ENCODE results near the gene PPP2R3C. TPM values are rescaled to one million over a fixed set of nuclear protein-coding genes. Genes with fewer than 3 reads are reported as not detected.
"Not testable (repeated sequence)": the region's sequence is repeated elsewhere in the genome, so short reads cannot be mapped to it uniquely, and the experiment has no call there.

The PPP2R3C gene
- total RNA-seq, result 10 to 100 TPM; 50.4 to 64.9 TPM

DNA sequence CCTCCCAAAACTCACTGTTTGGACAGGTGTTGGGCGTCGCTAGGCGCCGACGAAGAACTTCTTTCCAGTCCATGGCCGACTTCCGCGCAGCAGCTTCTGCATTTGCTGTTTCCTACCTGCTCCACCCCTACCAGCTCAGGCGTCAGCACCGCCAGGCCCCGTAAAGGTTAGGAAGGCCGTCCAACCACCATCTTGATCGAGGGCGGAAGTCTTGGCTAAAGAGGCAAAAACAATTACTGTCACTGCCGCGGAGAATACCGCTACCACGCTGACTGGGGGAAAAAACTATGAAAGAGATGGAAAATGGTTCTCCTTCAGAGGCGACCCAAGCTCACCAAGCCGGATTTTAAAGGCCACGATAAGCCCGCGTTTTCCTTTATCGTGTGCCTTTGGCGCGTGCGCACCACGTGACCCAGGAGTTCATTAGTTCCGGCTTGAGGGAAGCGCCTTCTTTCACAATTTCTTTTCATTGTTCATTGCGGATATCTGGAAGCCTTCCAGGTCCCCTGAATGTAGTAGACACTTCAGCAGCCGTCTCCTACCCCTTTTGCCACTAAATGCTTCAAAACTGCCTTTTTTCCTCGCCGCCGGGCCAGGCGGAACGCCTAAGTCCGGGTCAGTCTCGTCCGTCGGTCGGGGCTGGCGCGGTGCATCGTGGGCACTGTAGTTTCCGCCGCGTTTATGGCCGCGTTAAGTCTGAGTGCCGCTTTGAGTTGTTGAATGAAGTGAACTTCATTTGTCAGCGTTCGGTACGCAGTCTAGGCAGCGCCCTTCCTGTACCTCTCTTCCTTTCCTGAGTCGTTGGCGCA lies at the start of gene PPP2R3C, which contains the start of gene PRORP:
PPP2R3C (minus strand) TSS at position 104 of the 809 bp plus-strand sequence; CDS start at position 73, 31 bp downstream.
PRORP (plus strand) TSS at position 666 of the 809 bp plus-strand sequence. CDS start 694 bp downstream, outside the sequence.
- peak within 1 kb of the TSS; percentile 100 for H3K27ac Mint-ChIP-seq
- H3K4me3 Mint-ChIP-seq, result peak within 1 kb of the TSS; percentile 99
- peaks cover 96% of the 10 kb centered on the region for H3K36me3 Mint-ChIP-seq (ENCODE audit: low read depth)
- no peaks in the 10 kb centered on the region for H3K9me3 Mint-ChIP-seq
- no peaks in the 10 kb centered on the region for H3K27me3 Mint-ChIP-seq
- H3K4me1 Mint-ChIP-seq, result peaks cover 39% of the 10 kb centered on the region
- peak; percentile 89 for ATAC-seq (replicated peaks)

- no peaks in the 10 kb centered on the region for H3K27me3 Mint-ChIP-seq
- H3K4me1 Mint-ChIP-seq, result no peaks in the 10 kb centered on the region
- no peak overlapping the region for H3K4me3 Mint-ChIP-seq
- no peak overlapping the region for H3K27ac Mint-ChIP-seq
- H3K36me3 Mint-ChIP-seq (ENCODE audit: low read depth), result peaks cover 59% of the 10 kb centered on the region
- no peaks in the 10 kb centered on the region for H3K9me3 Mint-ChIP-seq
- ATAC-seq (replicated peaks), result no peak
Measured at GRCh38 chr14:35167496-35167895, 45.7 kb upstream of the PPP2R3C start.

GRCh38 chr14:35164849-35165248 lies 43.1 kb upstream of the PPP2R3C start:
- no peak for ATAC-seq (replicated peaks)
- Mint-ChIP-seq H3K9me3 (no peaks in the 10 kb centered on the region), H3K4me3 (no peak overlapping the region), H3K27me3 (no peaks in the 10 kb centered on the region), H3K4me1 (peaks cover 22% of the 10 kb centered on the region), H3K27ac (no peak overlapping the region), H3K36me3 (ENCODE audit: low read depth) (peaks cover 56% of the 10 kb centered on the region)

- Mint-ChIP-seq H3K4me1 (peaks cover 33% of the 10 kb centered on the region), H3K27ac (no peak overlapping the region), H3K9me3 (no peaks in the 10 kb centered on the region), H3K27me3 (no peaks in the 10 kb centered on the region), H3K36me3 (ENCODE audit: low read depth) (peaks cover 59% of the 10 kb centered on the region), H3K4me3 (no peak overlapping the region)
- ATAC-seq (replicated peaks), result no peak
Measured at GRCh38 chr14:35163384-35163783, 41.6 kb upstream of the PPP2R3C start.

DNA sequence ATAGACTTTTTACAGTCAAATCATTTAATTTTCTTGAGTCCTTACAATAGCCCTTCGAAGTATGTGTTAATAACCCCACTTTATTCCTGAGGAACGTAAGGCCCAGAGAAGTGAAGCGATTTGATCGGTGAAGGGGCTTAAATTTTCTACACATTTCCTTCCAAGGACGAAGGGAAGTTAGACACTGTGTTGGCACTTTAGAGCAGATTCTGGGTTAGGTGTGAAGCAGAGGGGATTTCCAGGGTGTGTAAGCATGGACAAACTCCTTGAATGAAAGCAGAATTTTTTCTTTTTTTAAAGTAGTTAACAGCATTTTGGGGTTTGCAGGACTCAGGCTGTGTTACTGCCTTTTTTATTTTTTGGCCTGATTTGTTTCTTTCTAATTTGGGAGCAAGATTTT lies 39.4 kb upstream of the PPP2R3C start:
- peak; percentile 71 for ATAC-seq (replicated peaks)

GRCh38 chr14:35159742-35160409 lies 38.1 kb upstream of the PPP2R3C start:
- ATAC-seq (replicated peaks), result peak; percentile 96
- Mint-ChIP-seq H3K9me3 (no peaks in the 10 kb centered on the region), H3K4me3 (peak overlapping the region; percentile 73), H3K4me1 (peaks cover 45% of the 10 kb centered on the region), H3K27ac (peak overlapping the region; percentile 88), H3K36me3 (ENCODE audit: low read depth) (peaks cover 45% of the 10 kb centered on the region), H3K27me3 (no peaks in the 10 kb centered on the region)

More for the DNA sequence above, 39.4 kb upstream of the PPP2R3C start:
- Mint-ChIP-seq H3K4me1 (peaks cover 41% of the 10 kb centered on the region), H3K36me3 (ENCODE audit: low read depth) (peaks cover 52% of the 10 kb centered on the region), H3K4me3 (peak overlapping the region; percentile 73), H3K9me3 (no peaks in the 10 kb centered on the region), H3K27me3 (no peaks in the 10 kb centered on the region), H3K27ac (peak overlapping the region; percentile 88)

DNA sequence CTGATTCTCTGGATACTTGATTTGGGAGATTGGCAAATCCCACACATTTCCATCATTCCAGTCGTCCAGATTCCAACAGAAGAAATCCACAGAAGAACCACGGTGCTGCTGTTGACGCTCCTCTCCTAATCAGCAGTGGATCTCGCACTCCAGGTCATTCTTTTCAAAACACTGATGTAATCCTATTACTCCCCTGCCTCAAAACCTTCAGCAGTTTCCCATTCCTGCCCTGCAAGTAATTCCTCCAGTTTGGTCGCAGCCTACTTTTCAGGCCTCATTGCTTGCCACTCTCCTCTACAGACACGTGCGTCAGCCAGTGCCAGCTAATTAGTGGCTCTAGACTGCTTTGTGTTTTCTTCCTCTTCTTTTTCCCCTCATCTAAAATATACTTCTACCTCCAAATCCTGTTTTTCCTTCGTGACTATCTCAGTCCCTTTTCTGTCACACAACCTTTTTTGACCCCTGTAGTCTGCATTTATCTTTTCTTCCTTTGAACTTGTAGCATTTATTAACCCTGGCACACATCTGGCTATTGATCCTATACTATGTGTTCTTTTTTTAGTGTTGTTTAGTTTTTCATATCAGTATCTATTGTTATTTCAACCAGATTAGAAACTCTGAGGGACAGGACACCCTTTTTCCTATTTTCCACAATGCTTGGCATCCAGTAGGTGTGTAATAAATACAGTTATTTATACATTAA lies 37.3 kb upstream of the PPP2R3C start:
- H3K9me3 Mint-ChIP-seq, result no peaks in the 10 kb centered on the region
- peak overlapping the region; percentile 88 for H3K27ac Mint-ChIP-seq
- H3K27me3 Mint-ChIP-seq, result no peaks in the 10 kb centered on the region
- ATAC-seq (replicated peaks), result no peak
- H3K4me1 Mint-ChIP-seq, result peaks cover 48% of the 10 kb centered on the region
- H3K4me3 Mint-ChIP-seq, result peak overlapping the region; percentile 73
- peaks cover 41% of the 10 kb centered on the region for H3K36me3 Mint-ChIP-seq (ENCODE audit: low read depth)

DNA sequence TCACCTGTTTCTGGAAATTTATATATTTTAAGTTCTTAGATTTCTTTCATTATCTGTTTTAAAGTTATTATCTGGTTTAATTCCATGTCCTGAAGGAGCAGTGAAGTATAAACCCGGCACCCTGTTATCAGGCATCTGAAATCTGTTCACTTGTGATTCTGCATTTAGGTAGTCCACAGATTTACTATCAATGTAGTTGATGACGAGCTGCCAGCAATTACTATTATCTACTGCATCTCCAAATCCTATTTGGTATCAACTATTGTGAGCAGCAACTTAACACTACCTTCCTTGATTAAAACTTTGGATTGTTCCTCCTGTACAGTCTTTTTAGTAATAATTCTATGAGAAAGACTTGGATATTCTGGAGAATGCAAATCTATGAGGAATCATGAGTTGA lies 36.7 kb upstream of the PPP2R3C start:
- Mint-ChIP-seq H3K9me3 (no peaks in the 10 kb centered on the region), H3K27ac (peak overlapping the region; percentile 88), H3K4me3 (no peak overlapping the region), H3K36me3 (ENCODE audit: low read depth) (peaks cover 35% of the 10 kb centered on the region), H3K4me1 (peaks cover 51% of the 10 kb centered on the region), H3K27me3 (no peaks in the 10 kb centered on the region)
- ATAC-seq (replicated peaks), result no peak

GRCh38 chr14:35155962-35156361 lies 34.2 kb upstream of the PPP2R3C start:
- H3K4me1 Mint-ChIP-seq, result peaks cover 40% of the 10 kb centered on the region
- H3K36me3 Mint-ChIP-seq (ENCODE audit: low read depth), result peaks cover 28% of the 10 kb centered on the region
- H3K4me3 Mint-ChIP-seq, result peak overlapping the region; percentile 57
- H3K27me3 Mint-ChIP-seq, result no peaks in the 10 kb centered on the region
- no peak for ATAC-seq (replicated peaks)
- no peaks in the 10 kb centered on the region for H3K9me3 Mint-ChIP-seq
- peak overlapping the region; percentile 40 for H3K27ac Mint-ChIP-seq

DNA sequence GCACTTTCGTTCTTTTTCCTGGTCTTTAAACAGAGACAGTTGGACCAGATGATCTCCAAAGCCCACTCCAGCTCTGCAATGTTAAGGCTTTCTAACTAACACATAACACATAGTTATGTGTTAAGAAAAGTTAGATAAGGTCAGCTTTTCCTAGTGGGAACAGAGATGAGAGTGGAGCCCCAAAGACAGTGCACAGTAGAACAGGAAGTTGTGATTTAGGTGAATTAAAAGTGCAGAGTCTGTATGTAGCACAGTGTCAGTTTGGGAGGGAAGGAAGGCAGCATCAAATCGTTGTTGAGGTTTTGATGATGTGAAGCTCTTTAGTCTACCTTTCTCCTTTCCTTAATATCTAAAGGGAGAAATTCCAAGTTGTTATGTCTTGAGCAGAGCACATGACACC lies 32.2 kb upstream of the PPP2R3C start:
- Mint-ChIP-seq H3K4me1 (peaks cover 21% of the 10 kb centered on the region), H3K4me3 (peak overlapping the region; percentile 51), H3K27ac (peak overlapping the region; percentile 74), H3K9me3 (no peaks in the 10 kb centered on the region), H3K27me3 (no peaks in the 10 kb centered on the region), H3K36me3 (ENCODE audit: low read depth) (peaks cover 24% of the 10 kb centered on the region)
- no peak for ATAC-seq (replicated peaks)

DNA sequence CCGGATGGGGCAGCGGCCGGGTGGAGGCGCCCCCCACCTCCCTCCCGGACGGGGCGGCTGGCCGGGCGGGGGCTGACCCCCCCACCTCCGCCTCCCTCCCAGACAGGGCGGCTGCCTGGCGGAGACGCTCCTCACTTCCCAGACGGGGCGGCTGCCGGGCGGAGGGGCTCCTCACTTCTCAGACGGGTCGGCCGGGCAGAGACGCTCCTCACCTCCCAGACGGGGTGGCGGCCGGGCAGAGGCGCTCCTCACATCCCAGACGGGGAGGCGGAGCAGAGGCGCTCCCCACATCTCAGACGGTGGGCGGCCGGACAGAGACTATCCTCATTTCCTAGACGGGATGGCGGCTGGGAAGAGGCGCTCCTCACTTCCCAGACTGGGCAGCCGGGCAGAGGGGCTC lies 30.7 kb upstream of the PPP2R3C start:
- H3K4me3 Mint-ChIP-seq; H3K9me3 Mint-ChIP-seq; H3K27ac Mint-ChIP-seq; ATAC-seq (replicated peaks); H3K27me3 Mint-ChIP-seq: not testable (repeated sequence)
- peaks cover 18% of the 10 kb centered on the region for H3K4me1 Mint-ChIP-seq
- H3K36me3 Mint-ChIP-seq (ENCODE audit: low read depth), result peaks cover 21% of the 10 kb centered on the region

DNA sequence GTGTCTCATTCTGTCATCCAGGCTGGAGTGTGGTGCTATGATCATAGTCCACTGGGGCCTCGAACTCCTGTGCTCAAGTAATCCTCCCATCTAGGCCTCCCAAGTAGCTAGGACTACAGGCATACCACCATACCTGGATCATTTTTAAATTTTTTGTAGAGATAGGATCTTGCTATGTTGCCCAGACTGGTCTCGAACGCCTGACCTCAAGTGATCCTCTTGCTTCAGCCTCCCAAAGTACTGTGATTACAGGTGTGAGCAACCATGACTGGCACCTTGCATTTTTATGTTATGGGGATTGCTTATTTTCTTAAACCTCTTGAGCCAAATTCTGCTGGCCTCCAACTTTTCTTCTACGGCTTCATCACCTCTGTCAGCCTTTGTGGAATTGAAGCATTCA lies 27.4 kb upstream of the PPP2R3C start:
- peaks cover 28% of the 10 kb centered on the region for H3K36me3 Mint-ChIP-seq (ENCODE audit: low read depth)
- H3K4me3 Mint-ChIP-seq, result no peak overlapping the region
- H3K4me1 Mint-ChIP-seq, result peaks cover 10% of the 10 kb centered on the region
- H3K27me3 Mint-ChIP-seq, result no peaks in the 10 kb centered on the region
- no peak overlapping the region for H3K27ac Mint-ChIP-seq
- H3K9me3 Mint-ChIP-seq, result no peaks in the 10 kb centered on the region
- ATAC-seq (replicated peaks), result no peak

- H3K4me1 Mint-ChIP-seq, result peaks cover 5% of the 10 kb centered on the region
- H3K9me3 Mint-ChIP-seq, result no peaks in the 10 kb centered on the region
- H3K4me3 Mint-ChIP-seq, result no peak overlapping the region
- no peak for ATAC-seq (replicated peaks)
- H3K36me3 Mint-ChIP-seq (ENCODE audit: low read depth), result peaks cover 34% of the 10 kb centered on the region
- no peaks in the 10 kb centered on the region for H3K27me3 Mint-ChIP-seq
- no peak overlapping the region for H3K27ac Mint-ChIP-seq
Measured at GRCh38 chr14:35147711-35148110, 25.9 kb upstream of the PPP2R3C start.

DNA sequence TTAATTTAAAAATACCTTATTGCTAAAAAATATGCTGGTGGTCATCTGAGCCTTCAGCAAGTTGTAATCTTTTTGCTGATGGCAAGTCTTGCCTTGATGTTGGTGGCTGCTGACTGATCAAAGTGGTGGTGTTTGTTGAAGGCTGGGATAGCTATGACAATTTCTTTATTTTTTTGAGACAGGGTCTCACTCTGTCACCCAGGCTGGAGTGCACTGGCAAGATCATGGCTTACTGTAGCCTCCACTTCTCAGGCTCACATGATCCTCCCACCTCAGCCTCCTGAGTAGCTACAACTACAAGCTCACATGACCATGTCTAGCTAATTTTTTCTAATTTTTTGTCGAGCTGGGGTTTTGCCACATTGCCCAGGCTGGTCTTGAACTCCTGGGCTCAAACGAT lies 25.4 kb upstream of the PPP2R3C start:
- Mint-ChIP-seq H3K4me3 (no peak overlapping the region), H3K4me1 (peaks cover 5% of the 10 kb centered on the region), H3K9me3 (no peaks in the 10 kb centered on the region), H3K36me3 (ENCODE audit: low read depth) (peaks cover 36% of the 10 kb centered on the region), H3K27me3 (no peaks in the 10 kb centered on the region), H3K27ac (no peak overlapping the region)
- ATAC-seq (replicated peaks), result no peak

All from activated T-helper 17 cell treated with anti-CD3 and anti-CD28 coated beads, Interleukin-2, amount 50 U/mL, for 72 hours (primary cell).